ENCODE results near the gene BGN. TPM values are rescaled to one million over a fixed set of nuclear protein-coding genes. Genes with fewer than 3 reads are reported as not detected.

BGN gene
- total RNA-seq, 1 donor from 2014 or later, result 0.98 TPM

DNA sequence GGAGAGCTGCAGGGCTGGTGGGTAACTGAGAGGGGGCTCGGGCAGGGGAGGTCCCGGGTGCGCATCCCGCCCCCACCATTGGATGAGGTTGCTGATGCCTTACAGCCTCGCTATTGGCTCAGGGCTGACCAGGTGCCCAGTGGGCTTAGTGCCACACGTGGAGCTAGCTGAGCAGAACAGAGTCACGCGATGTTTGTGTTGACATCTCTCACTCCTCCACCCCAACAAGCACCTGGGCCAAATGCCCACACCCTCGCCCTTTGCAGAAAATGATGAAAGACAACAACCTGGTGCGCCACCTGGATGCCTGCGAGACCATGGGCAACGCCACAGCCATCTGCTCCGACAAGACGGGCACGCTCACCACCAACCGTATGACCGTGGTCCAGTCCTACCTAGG is 54.5 kb downstream of the BGN start:
- Mint-ChIP-seq H3K27ac (no peak overlapping the region), H3K9me3 (ENCODE audit: low read depth) (peaks cover 11% of the 10 kb centered on the region), H3K4me3 (ENCODE audit: low read depth) (no peak overlapping the region), H3K36me3 (ENCODE audit: insufficient read depth) (no peaks in the 10 kb centered on the region), H3K4me1 (ENCODE audit: low read depth) (no peaks in the 10 kb centered on the region), H3K27me3 (peaks cover 19% of the 10 kb centered on the region)
- no peak for DNase-seq (ENCODE audit: low spot score, unreplicated experiment)
- TF ChIP-seq CTCF (IDR thresholded peaks at IDR 0.05; ENCODE audit: unreplicated experiment), result no peak

DNA sequence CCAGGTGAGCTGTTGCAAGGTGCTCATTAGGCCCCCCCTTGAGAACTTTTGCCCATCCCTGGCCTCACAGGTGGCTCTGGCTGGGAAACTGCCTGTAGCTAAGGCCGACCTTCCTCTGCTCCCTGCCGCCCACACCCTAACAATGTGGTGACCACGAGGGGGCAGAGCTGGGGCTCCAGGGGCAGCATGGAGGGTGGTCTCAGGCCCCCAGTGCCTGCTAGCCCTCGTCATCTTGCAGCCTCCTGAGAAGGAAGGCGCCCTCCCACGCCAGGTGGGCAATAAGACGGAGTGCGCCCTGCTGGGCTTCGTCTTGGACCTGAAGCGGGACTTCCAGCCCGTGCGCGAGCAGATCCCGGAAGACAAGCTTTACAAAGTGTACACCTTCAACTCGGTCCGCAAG is 55.0 kb downstream of the BGN start:
- Mint-ChIP-seq H3K27ac (no peak overlapping the region), H3K9me3 (ENCODE audit: low read depth) (peaks cover 11% of the 10 kb centered on the region)
- DNase-seq (ENCODE audit: low spot score, unreplicated experiment), result no peak

GRCh38 chrX:153551135-153551534 is 56.4 kb downstream of the BGN start:
- Mint-ChIP-seq H3K27ac (no peak overlapping the region), H3K4me1 (ENCODE audit: low read depth) (no peaks in the 10 kb centered on the region), H3K27me3 (peaks cover 24% of the 10 kb centered on the region), H3K9me3 (ENCODE audit: low read depth) (peaks cover 14% of the 10 kb centered on the region), H3K36me3 (ENCODE audit: insufficient read depth) (no peaks in the 10 kb centered on the region), H3K4me3 (ENCODE audit: low read depth) (no peak overlapping the region)
- DNase-seq (ENCODE audit: low spot score, unreplicated experiment), result no peak
- TF ChIP-seq CTCF (IDR thresholded peaks at IDR 0.05; ENCODE audit: unreplicated experiment), result no peak

More for the DNA sequence above, 55.0 kb downstream of the BGN start:
- Mint-ChIP-seq H3K27me3 (peaks cover 19% of the 10 kb centered on the region), H3K4me1 (ENCODE audit: low read depth) (no peaks in the 10 kb centered on the region), H3K36me3 (ENCODE audit: insufficient read depth) (no peaks in the 10 kb centered on the region), H3K4me3 (ENCODE audit: low read depth) (no peak overlapping the region)
- TF ChIP-seq CTCF (IDR thresholded peaks at IDR 0.05; ENCODE audit: unreplicated experiment), result no peak

GRCh38 chrX:153554519-153555167 is 59.9 kb downstream of the BGN start:
- H3K4me3 Mint-ChIP-seq (ENCODE audit: low read depth), result no peak overlapping the region

GRCh38 chrX:153556767-153557166 is 62.0 kb downstream of the BGN start:
- no peaks in the 10 kb centered on the region for H3K36me3 Mint-ChIP-seq (ENCODE audit: insufficient read depth)
- no peak overlapping the region for H3K27ac Mint-ChIP-seq
- DNase-seq (ENCODE audit: low spot score, unreplicated experiment), result no peak
- peaks cover 8% of the 10 kb centered on the region for H3K27me3 Mint-ChIP-seq
- TF ChIP-seq CTCF (IDR thresholded peaks at IDR 0.05; ENCODE audit: unreplicated experiment), result no peak
- no peaks in the 10 kb centered on the region for H3K4me1 Mint-ChIP-seq (ENCODE audit: low read depth)
- no peak overlapping the region for H3K4me3 Mint-ChIP-seq (ENCODE audit: low read depth)
- peaks cover 6% of the 10 kb centered on the region for H3K9me3 Mint-ChIP-seq (ENCODE audit: low read depth)

More at GRCh38 chrX:153554519-153555167, 59.9 kb downstream of the BGN start:
- DNase-seq (ENCODE audit: low spot score, unreplicated experiment), result peak; percentile 50
- Mint-ChIP-seq H3K9me3 (ENCODE audit: low read depth) (peaks cover 14% of the 10 kb centered on the region), H3K27me3 (peaks cover 19% of the 10 kb centered on the region), H3K36me3 (ENCODE audit: insufficient read depth) (no peaks in the 10 kb centered on the region), H3K4me1 (ENCODE audit: low read depth) (no peaks in the 10 kb centered on the region), H3K27ac (no peak overlapping the region)
- TF ChIP-seq CTCF (IDR thresholded peaks at IDR 0.05; ENCODE audit: unreplicated experiment), result peak; percentile 60

Measured in progenitor cell of endocrine pancreas (in vitro differentiated cells).